ENCODE measurements around the gene ACTG2. TPM values are rescaled to one million over a fixed set of nuclear protein-coding genes. Genes with fewer than 3 reads are reported as not detected.
"Not testable (repeated sequence)": the region's sequence is repeated elsewhere in the genome, so short reads cannot be mapped to it uniquely, and the experiment has no call there.

The ACTG2 gene
- total RNA-seq, 4 donors from 2014 or later: 4,013 to 8,538 (median 5,633) TPM

GRCh38 chr2:73901143-73901542, 8.3 kb downstream of the ACTG2 start:
- WGBS: 25% methylated on average over 9 of the region's 10 CpGs
- H3K27me3 ChIP-seq: no peaks in the 10 kb centered on the region
- peaks cover 0 to 50% (median 35%) of the 10 kb centered on the region in 4 donors for H3K4me1 ChIP-seq
- peak; percentile 80 for DNase-seq (ENCODE audit: extremely low spot score)
- H3K36me3 ChIP-seq: peaks cover 0 to 55% (median 28%) of the 10 kb centered on the region in 4 donors
- no peak for TF ChIP-seq EP300 (IDR thresholded peaks at IDR 0.05)
- peak; percentile 30 to 86 for TF ChIP-seq POLR2AphosphoS5 (IDR thresholded peaks at IDR 0.05)
- H3K4me3 ChIP-seq: peak overlapping the region; percentile 59 to 76 (median 63)
- intact Hi-C loops (cut with DNase I): no loop called here
- H3K27ac ChIP-seq (replicated peaks in 1 of 4): peak overlapping the region; percentile 93 to 94 (median 94)
- no peaks in the 10 kb centered on the region for H3K9me3 ChIP-seq

GRCh38 chr2:73902284-73902683, 9.5 kb downstream of the ACTG2 start:
- intact Hi-C loops (cut with DNase I): no loop called here
- Histone ChIP-seq H3K27me3 (no peaks in the 10 kb centered on the region), H3K4me3 (peak overlapping the region in 1 of 4 donors; percentile 60), H3K4me1 (peaks cover 0 to 57% (median 44%) of the 10 kb centered on the region in 4 donors), H3K36me3 (peaks cover 0 to 57% (median 34%) of the 10 kb centered on the region in 4 donors), H3K27ac (replicated peaks in 1 of 4) (peak overlapping the region; percentile 63 to 94 (median 94)), H3K9me3 (no peaks in the 10 kb centered on the region)
- DNase-seq (ENCODE audit: extremely low spot score): peak; percentile 24
- WGBS: 51% methylated on average over 4 of the region's 4 CpGs
- no peak for TF ChIP-seq EP300 (IDR thresholded peaks at IDR 0.05)
- no peak for TF ChIP-seq CTCF (IDR thresholded peaks at IDR 0.05)
- no peak for TF ChIP-seq POLR2A (IDR thresholded peaks at IDR 0.05; ENCODE audit: low read depth)
- TF ChIP-seq POLR2AphosphoS5 (IDR thresholded peaks at IDR 0.05): peak; percentile 51 to 90

GRCh38 chr2:73903313-73903712, 10.5 kb downstream of the ACTG2 start:
- peaks cover 0 to 65% (median 37%) of the 10 kb centered on the region in 4 donors for H3K36me3 ChIP-seq
- H3K4me3 ChIP-seq: no peak overlapping the region
- 48% methylated on average over 4 of the region's 4 CpGs for WGBS
- peak in 1 of 2 donors; percentile 61 for TF ChIP-seq POLR2AphosphoS5 (IDR thresholded peaks at IDR 0.05)
- no peak for TF ChIP-seq EP300 (IDR thresholded peaks at IDR 0.05)
- no peak for TF ChIP-seq CTCF (IDR thresholded peaks at IDR 0.05)
- no peaks in the 10 kb centered on the region for H3K27me3 ChIP-seq
- H3K27ac ChIP-seq (replicated peaks in 1 of 4): peak overlapping the region; percentile 63 to 94 (median 94)
- H3K4me1 ChIP-seq: peaks cover 0 to 67% (median 53%) of the 10 kb centered on the region in 4 donors
- intact Hi-C loops (cut with DNase I): no loop called here
- peak; percentile 7 for DNase-seq (ENCODE audit: extremely low spot score)
- H3K9me3 ChIP-seq: no peaks in the 10 kb centered on the region

- H3K27me3 ChIP-seq; intact Hi-C loops (cut with DNase I); H3K4me3 ChIP-seq; DNase-seq (ENCODE audit: extremely low spot score); H3K9me3 ChIP-seq: not testable (repeated sequence)
- H3K36me3 ChIP-seq: peaks cover 0 to 73% (median 42%) of the 10 kb centered on the region in 4 donors
- WGBS: 53% methylated on average over 5 of the region's 5 CpGs
- peak in 1 of 2 donors; percentile 79 for TF ChIP-seq POLR2AphosphoS5 (IDR thresholded peaks at IDR 0.05)
- H3K4me1 ChIP-seq: peaks cover 0 to 70% (median 58%) of the 10 kb centered on the region in 4 donors
- H3K27ac ChIP-seq (replicated peaks in 1 of 4): peak overlapping the region; percentile 63 to 94 (median 94)
Measured at GRCh38 chr2:73903949-73904613, 11.3 kb downstream of the ACTG2 start.

- no peaks in the 10 kb centered on the region for H3K27me3 ChIP-seq
- TF ChIP-seq CTCF (IDR thresholded peaks at IDR 0.05) (no peak), POLR2A (IDR thresholded peaks at IDR 0.05; ENCODE audit: low read depth) (no peak), POLR2AphosphoS5 (IDR thresholded peaks at IDR 0.05) (no peak), EP300 (IDR thresholded peaks at IDR 0.05) (no peak)
- H3K9me3 ChIP-seq: no peaks in the 10 kb centered on the region
- no peak for DNase-seq (ENCODE audit: extremely low spot score)
- H3K4me1 ChIP-seq: peaks cover 0 to 63% (median 58%) of the 10 kb centered on the region in 4 donors
- H3K27ac ChIP-seq (replicated peaks in 1 of 4): peak overlapping the region in 3 of 4 donors; percentile 30 to 94 (median 59)
- peaks cover 0 to 78% (median 42%) of the 10 kb centered on the region in 4 donors for H3K36me3 ChIP-seq
- no peak overlapping the region for H3K4me3 ChIP-seq
- WGBS: 52% methylated on average over 1 of the region's 1 CpG
- intact Hi-C loops (cut with DNase I): no loop called here
Measured at GRCh38 chr2:73904952-73905351, 12.1 kb downstream of the ACTG2 start.
